GM12801 (cell line): ENCODE measurements around the gene SIPA1L2.

Experiments
- CTCF ChIP-seq: IDR thresholded peaks from one replicate; pipeline ENCODE4 v1.5.1; 2011; ENCODE audit warnings: control low read depth; ENCODE audit not compliant: insufficient read length; ENCODE audit errors: extremely low read depth

SIPA1L2 gene

GRCh38 chr1:232611834-232612233, 18.1 kb downstream of the SIPA1L2 start:
- no peak for TF ChIP-seq CTCF

DNA sequence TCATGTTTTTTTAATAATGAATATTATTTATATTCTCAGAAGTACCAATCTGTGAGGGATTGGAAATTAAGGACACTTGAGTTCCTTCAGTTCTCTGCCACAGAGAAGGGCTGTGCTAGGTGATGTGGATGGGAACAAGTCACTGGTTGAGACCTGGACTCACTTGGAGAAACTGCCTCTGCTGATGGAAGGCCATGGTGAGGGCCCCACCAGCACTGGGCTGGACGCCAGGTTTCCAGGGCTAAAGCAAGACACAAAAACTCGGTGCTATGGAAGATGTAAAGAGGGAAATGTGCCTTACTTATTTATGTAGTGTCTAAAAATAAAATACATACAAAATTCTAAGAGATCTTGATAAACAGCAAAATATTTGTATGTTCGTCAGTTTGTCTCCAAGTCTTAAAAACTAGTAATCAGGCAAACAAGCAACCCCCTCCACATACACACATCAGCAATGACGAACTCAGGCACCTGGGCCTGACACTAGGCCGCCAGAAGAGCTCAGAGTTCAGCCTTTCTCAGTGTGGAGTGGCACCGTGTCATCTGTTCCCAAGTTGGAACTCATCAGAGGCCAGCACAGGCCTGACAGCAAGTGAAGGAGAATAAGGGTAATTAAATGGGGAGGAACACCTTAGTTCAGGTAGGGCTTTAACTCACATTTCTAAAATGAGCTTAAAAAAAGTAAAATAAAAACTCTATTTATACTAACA, 19.6 kb downstream of the SIPA1L2 start:
- no peak for TF ChIP-seq CTCF

DNA sequence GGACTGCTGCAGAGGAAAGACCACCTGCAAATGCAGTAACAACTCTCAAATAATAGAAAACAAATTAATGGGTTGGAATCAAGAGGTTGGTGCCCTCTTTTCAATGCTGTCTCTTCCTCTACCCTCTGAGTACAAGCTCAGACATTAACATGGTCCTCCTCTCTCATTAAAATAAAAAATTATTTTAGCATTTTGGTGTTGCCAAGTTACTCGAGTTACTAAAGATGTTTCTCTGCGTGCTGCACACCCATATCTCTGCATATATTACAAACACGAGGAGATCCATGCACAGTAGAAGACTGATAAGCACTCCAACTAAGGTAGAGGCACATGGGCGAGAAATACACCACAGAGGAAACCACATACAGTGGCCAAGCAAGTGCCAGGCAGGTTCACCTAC, 21.5 kb downstream of the SIPA1L2 start:
- TF ChIP-seq CTCF, result no peak

- TF ChIP-seq CTCF, result no peak
Measured at GRCh38 chr1:232602622-232603021, 27.3 kb downstream of the SIPA1L2 start.

- no peak for TF ChIP-seq CTCF
Measured at GRCh38 chr1:232600424-232601258, 29.3 kb downstream of the SIPA1L2 start.

GRCh38 chr1:232599178-232600041, 30.5 kb downstream of the SIPA1L2 start:
- TF ChIP-seq CTCF, result no peak

DNA sequence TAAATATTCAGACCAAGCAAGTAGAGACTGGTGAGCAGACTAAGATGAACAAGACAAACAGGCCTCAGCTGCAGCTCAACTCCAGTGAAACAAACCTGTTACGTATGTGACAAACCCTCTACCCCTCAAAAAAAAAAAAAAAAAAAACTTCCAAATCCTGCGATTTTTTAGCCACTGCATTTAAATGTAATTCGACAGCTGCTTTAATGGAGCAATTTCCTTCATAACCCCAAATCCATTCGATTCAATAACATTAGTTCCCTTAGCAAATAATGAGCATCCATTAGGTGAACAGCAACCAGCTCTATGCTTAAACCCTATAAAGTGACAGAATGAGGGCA, 31.1 kb downstream of the SIPA1L2 start:
- TF ChIP-seq CTCF, result no peak
